ENCODE measurements around the gene TBX15.

TBX15 gene

DNA sequence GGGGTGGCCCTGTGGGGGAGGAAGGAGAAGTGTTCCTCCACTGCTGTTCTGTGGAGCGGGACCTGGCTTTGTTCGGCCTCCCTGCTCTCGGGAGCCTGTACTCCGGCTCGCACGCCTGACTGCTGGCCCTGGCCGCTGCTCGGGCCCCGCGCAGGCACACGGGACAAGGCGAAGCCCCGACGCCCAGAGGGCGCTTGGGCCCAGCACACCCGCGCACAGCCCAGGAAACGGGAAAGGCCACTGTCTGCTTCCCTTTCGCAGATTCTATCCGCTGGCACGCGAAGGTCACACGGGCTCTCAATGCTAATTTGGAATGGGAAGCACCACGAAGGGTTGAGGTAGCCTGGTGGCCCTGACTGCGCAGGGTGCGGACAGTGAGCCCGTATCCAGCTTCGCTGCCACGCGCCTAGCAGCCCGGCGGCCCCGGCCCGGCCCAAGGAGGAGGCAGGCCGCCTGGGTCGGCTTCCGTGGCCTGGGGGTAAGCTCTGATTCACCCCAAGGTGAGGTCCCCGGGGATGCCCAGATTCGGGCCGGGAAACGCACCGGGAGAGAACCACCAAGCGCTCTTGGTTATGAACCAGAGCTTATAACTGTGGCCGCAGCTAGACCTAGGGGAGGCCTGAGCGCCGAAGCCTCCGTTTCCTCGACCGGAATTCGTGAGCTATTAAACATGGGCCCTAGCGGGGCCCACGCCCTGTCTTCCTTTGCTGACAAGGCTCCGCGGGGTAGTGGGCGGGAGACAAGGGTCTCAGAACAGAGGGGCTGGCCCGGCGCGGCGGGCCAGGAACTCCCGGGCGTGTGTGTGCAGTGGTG, 19.7 kb upstream of the TBX15 start:
- Histone ChIP-seq H3K36me3 (replicated peaks) (no peaks in the 10 kb centered on the region), H3K4me3 (ENCODE audit: low read depth, low read length) (peak overlapping the region; percentile 41), H3K27ac (peak overlapping the region; percentile 14), H3K27me3 (replicated peaks) (peaks cover 2% of the 10 kb centered on the region)
- no peak for DNase-seq
- in situ Hi-C loops (cut with HindIII; ENCODE audit: low pct_ligation_motif_present, low sequenced_read_pairs), result no loop called here
- TF ChIP-seq, protein P1, sequence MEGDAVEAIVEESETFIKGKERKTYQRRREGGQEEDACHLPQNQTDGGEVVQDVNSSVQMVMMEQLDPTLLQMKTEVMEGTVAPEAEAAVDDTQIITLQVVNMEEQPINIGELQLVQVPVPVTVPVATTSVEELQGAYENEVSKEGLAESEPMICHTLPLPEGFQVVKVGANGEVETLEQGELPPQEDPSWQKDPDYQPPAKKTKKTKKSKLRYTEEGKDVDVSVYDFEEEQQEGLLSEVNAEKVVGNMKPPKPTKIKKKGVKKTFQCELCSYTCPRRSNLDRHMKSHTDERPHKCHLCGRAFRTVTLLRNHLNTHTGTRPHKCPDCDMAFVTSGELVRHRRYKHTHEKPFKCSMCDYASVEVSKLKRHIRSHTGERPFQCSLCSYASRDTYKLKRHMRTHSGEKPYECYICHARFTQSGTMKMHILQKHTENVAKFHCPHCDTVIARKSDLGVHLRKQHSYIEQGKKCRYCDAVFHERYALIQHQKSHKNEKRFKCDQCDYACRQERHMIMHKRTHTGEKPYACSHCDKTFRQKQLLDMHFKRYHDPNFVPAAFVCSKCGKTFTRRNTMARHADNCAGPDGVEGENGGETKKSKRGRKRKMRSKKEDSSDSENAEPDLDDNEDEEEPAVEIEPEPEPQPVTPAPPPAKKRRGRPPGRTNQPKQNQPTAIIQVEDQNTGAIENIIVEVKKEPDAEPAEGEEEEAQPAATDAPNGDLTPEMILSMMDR (IDR thresholded peaks at IDR 0.05; ENCODE audit: low read depth, low read length, missing control alignments), result no peak

DNA sequence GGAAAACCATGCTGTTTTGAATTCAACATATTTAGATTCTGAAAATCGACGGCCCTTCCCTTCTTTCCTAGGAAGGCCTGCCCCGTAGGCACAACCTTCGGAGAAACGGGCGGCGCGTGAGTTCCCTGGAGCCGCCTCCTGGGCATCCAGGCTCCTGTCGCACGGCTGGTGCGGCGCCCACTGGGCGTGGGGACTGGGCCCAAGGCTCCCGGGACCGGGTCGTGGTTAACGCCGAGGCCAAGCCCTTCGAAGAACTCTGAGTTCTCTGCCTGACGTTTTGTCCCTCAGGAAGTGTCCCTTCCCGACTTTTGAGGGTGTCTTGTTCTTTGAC, 19.2 kb upstream of the TBX15 start:
- H3K4me3 ChIP-seq (ENCODE audit: low read depth, low read length), result no peak overlapping the region

DNA sequence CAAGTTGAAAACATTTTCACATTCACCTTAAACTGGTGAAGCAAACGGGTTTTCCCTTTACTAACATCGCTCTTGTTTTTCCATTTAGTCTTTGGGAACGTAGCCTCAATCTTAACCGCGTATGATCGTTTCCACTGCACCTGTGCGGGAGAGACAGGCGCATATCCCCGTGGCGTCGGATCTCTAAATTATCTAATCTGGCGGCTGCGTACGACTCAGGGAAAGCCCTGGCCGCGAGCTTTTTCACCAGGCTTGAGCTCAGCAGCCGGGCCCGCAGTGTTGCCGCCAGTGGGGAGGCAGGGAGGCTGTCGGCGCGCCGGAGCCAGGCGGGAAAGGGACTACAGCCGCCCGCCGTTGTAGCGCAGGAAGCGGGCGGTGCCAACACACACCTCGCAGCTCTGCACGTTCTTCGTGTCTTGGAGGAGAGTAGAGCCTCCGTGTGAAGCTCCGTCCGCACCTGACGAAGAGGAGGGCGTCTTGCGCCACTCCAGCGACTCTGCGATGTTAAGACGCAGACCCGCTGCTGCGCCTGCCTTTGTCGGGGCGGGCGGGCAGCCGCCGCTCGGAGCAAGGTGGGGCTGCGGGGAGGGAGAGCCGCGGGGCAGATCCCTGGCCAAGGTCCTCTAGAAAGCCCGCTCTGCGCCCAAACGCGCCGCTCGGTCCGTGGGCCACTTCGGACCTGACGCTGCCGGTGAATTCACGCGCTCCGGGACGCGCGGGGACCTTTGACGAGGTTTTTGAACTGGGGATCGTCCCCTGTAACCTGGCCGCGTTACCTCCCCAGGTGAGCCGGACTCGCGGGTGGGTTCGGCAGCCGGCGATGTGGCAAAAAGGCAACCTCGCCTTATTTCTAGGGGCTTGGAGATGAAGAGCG, 18.5 kb upstream of the TBX15 start:
- no peaks in the 10 kb centered on the region for H3K36me3 ChIP-seq (replicated peaks)
- no peak overlapping the region for H3K4me3 ChIP-seq (ENCODE audit: low read depth, low read length)
- DNase-seq, result no peak
- no peak overlapping the region for H3K27ac ChIP-seq
- peaks cover 2% of the 10 kb centered on the region for H3K27me3 ChIP-seq (replicated peaks)
- in situ Hi-C loops (cut with HindIII; ENCODE audit: low pct_ligation_motif_present, low sequenced_read_pairs), result no loop called here
- TF ChIP-seq, protein P1 (IDR thresholded peaks at IDR 0.05; ENCODE audit: low read depth, low read length, missing control alignments), result no peak

More for the DNA sequence above, 19.2 kb upstream of the TBX15 start:
- Histone ChIP-seq H3K27me3 (replicated peaks) (peaks cover 2% of the 10 kb centered on the region), H3K36me3 (replicated peaks) (no peaks in the 10 kb centered on the region), H3K27ac (no peak overlapping the region)
- TF ChIP-seq, protein P1 (IDR thresholded peaks at IDR 0.05; ENCODE audit: low read depth, low read length, missing control alignments), result no peak
- DNase-seq, result no peak
- in situ Hi-C loops (cut with HindIII; ENCODE audit: low pct_ligation_motif_present, low sequenced_read_pairs), result no loop called here

DNA sequence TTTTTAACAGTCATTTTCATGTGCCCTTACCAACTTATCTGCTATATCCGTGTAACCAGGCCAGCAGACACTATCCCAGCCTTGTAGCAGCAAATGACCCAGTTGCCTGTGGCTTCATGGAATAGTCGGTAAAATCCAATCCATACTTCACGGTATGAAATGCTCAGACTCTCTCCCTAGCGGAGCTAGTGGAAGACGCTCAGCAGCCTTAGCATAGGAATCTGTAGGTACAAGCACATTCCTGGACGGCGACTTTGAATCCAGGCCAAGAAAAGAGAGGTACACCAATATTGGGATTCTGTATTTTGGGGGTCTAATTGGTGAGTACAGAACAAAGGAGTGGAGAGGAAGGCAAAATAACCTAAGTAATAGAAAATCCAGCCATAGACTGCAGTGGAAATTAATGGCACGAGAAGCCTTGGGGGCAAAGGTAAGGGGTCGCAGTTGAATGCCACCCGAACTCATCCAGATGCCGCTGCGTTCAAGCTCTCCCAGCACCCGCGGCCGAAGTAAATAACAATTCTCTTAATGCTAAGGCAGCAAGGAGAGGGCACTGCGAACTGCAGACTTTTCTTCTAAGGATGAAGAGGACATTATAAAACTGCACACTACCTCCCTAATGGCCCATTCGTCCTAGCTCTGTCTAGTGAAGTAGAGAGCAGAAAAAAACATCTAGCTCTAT, 17.7 kb upstream of the TBX15 start:
- H3K4me3 ChIP-seq (ENCODE audit: low read depth, low read length), result no peak overlapping the region
- H3K27ac ChIP-seq, result no peak overlapping the region
- TF ChIP-seq, protein P1 (IDR thresholded peaks at IDR 0.05; ENCODE audit: low read depth, low read length, missing control alignments), result no peak
- H3K27me3 ChIP-seq (replicated peaks), result peaks cover 2% of the 10 kb centered on the region
- DNase-seq, result no peak
- no peaks in the 10 kb centered on the region for H3K36me3 ChIP-seq (replicated peaks)
- in situ Hi-C loops (cut with HindIII; ENCODE audit: low pct_ligation_motif_present, low sequenced_read_pairs), result no loop called here

DNA sequence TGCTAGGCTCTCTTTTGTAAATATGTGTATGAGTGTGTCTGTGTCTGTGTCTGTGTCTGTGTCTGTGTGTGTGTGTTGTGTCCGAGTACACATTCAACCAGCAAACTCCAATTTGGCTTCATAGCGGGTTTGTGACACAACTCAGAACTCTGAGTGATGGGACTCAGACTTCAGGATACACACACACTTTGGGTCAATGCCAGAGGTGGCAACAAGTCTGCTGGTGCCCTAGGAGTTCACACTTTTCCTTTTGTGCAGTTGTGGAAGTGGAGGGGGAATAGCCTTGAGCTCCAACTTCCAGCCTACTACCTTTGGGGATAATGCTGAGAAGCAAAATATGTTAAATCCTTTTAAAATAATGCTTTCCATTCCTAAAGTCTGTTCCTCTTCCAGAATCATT, 16.6 kb upstream of the TBX15 start:
- Histone ChIP-seq H3K27me3 (replicated peaks) (peaks cover 2% of the 10 kb centered on the region), H3K36me3 (replicated peaks) (no peaks in the 10 kb centered on the region), H3K27ac (no peak overlapping the region), H3K4me3 (ENCODE audit: low read depth, low read length) (no peak overlapping the region)
- no peak for DNase-seq
- in situ Hi-C loops (cut with HindIII; ENCODE audit: low pct_ligation_motif_present, low sequenced_read_pairs), result no loop called here
- TF ChIP-seq, protein P1 (IDR thresholded peaks at IDR 0.05; ENCODE audit: low read depth, low read length, missing control alignments), result no peak
